GM12878 (cell line): ENCODE data around the gene TOR1B. TPM values are rescaled to one million over a fixed set of nuclear protein-coding genes. Genes with fewer than 3 reads are reported as not detected.

ENCODE experiments used
- ATAC-seq: fragments of 200-7000 bp; cut with Tn5 transposase; 3 replicates; pipeline ENCODE4 v1.9.1; 2020; ENCODE audit warnings: mild to moderate bottlenecking, moderate library complexity
- BruUV-seq: library from RNA; stranded (reverse); fragments of 400-500 nt; replicated peaks from 2 replicates; lab custom pipeline; 2021; lab: Mats Ljungman, UMichigan
- CTCF ChIA-PET: fragments of 300-600 bp; sonication (Branson Sonifier 250); formaldehyde crosslinking; extraction: SDS; loops from one replicate; lab custom pipeline; 2021; ENCODE audit warnings: inconsistent platforms; lab: Yijun Ruan, JAX
- POLR2A ChIA-PET: fragments of 350-600 bp; formaldehyde crosslinking; extraction: SDS; loops from one replicate; lab custom pipeline; 2021; ENCODE audit warnings: inconsistent platforms; lab: Charles Lee
- RAD21 ChIA-PET: fragments of 300-600 bp; sonication (Branson Sonifier 250); formaldehyde crosslinking; loops from one replicate; lab custom pipeline; 2023; ENCODE audit warnings: antibody characterized with exemption; ENCODE audit not compliant: unreplicated experiment; lab: Charles Lee
- SMC1A ChIA-PET: fragments of 300-600 bp; sonication (Branson Sonifier 250); formaldehyde crosslinking; loops from one replicate; lab custom pipeline; 2023; ENCODE audit not compliant: unreplicated experiment, uncharacterized antibody; lab: Charles Lee
- DNase-seq: peaks from one replicate; pipeline ENCODE4 v3.0.0-alpha.2; 2011; ENCODE audit warnings: low read depth, low spot score
- FAIRE-seq: peaks from 3 replicates; lab custom pipeline; 2011; peaks lifted over from hg19 to GRCh38; lab: Jason Lieb, UNC
- H2AFZ ChIP-seq: 2 replicates; pipeline ENCODE4 v1.6.0; 2011; ENCODE audit warnings: low read depth, low read length, control low read depth; ENCODE audit not compliant: control insufficient read depth
- H3K27ac ChIP-seq: 2 replicates; pipeline ENCODE4 v1.5.1; 2011; ENCODE audit warnings: control low read depth; ENCODE audit not compliant: control insufficient read depth, insufficient read depth
- H3K27me3 ChIP-seq, 2 experiments: replicated peaks in 1 of 2; 2 replicates each; pipeline versions ENCODE4 v1.6.0 to v1.6.1; 2011; ENCODE audit warnings: low read length in 1 of 2; ENCODE audit not compliant: control insufficient read depth in 2 of 2, insufficient read depth in 2 of 2
- H3K36me3 ChIP-seq, 2 experiments: 2 replicates each; pipeline ENCODE4 v1.5.1; 2011; ENCODE audit warnings: low read length in 1 of 2; ENCODE audit not compliant: control insufficient read depth in 2 of 2, insufficient read depth in 2 of 2
- H3K4me1 ChIP-seq: 2 replicates; pipeline ENCODE4 v1.6.1; 2011; ENCODE audit warnings: mild to moderate bottlenecking, low read length, moderate library complexity, mixed read lengths; ENCODE audit not compliant: control insufficient read depth, insufficient read depth
- H3K4me2 ChIP-seq: 2 replicates; pipeline ENCODE4 v1.6.0; 2011; ENCODE audit warnings: control low read depth; ENCODE audit not compliant: control insufficient read depth, insufficient read depth
- H3K4me3 ChIP-seq: fragments of 200-600 bp; sonication (generic); 2 replicates; pipeline ENCODE4 v1.5.1; 2016
- H3K79me2 ChIP-seq: 2 replicates; pipeline ENCODE4 v1.6.0; 2011; ENCODE audit warnings: low read length; ENCODE audit not compliant: control insufficient read depth, insufficient read depth
- H3K9ac ChIP-seq: 2 replicates; pipeline ENCODE4 v1.8.0; 2011; ENCODE audit warnings: low read length, control low read depth, mixed read lengths; ENCODE audit not compliant: control insufficient read depth, insufficient read depth
- H3K9me3 ChIP-seq: replicated peaks from 3 replicates; pipeline ENCODE4 v1.5.1; 2011; ENCODE audit warnings: mild to moderate bottlenecking, low read length; ENCODE audit not compliant: control insufficient read depth, insufficient read depth
- H4K20me1 ChIP-seq: 2 replicates; pipeline ENCODE4 v1.6.0; 2011; ENCODE audit not compliant: control insufficient read depth, insufficient read depth
- ATF2 ChIP-seq: IDR thresholded peaks from 2 replicates; pipeline ENCODE4 v1.6.1; 2012; ENCODE audit warnings: low read length, inconsistent platforms
- BCL11A ChIP-seq: IDR thresholded peaks from 2 replicates; pipeline ENCODE4 v1.6.1; 2011; ENCODE audit warnings: low read depth, low read length
- BHLHE40 ChIP-seq, 2 experiments: fragments of 450-650 bp in 1 of 2; IDR thresholded peaks; 2 replicates each; pipeline ENCODE4 v1.6.1; 2011 to 2017; ENCODE audit warnings: low read depth in 2 of 2, borderline replicate concordance in 1 of 2, improper control_type of control experiment in 1 of 2, low read length in 1 of 2, mild to moderate bottlenecking in 1 of 2
- BRCA1 ChIP-seq: IDR thresholded peaks from 2 replicates; pipeline ENCODE4 v1.6.1; 2011; ENCODE audit warnings: low read depth, low read length, improper control_type of control experiment
- CBX5 ChIP-seq: sonication (generic); IDR thresholded peaks from 2 replicates; pipeline ENCODE4 v1.6.1; 2016; ENCODE audit warnings: low read depth, moderate library complexity, mild to moderate bottlenecking, inconsistent platforms
- CREB1 ChIP-seq: IDR thresholded peaks from 2 replicates; pipeline ENCODE4 v1.6.1; 2012; ENCODE audit warnings: low read depth, mild to moderate bottlenecking, inconsistent platforms
- E2F8 ChIP-seq: fragments of 450-650 bp; IDR thresholded peaks from 2 replicates; pipeline ENCODE4 v1.6.1; 2018; ENCODE audit warnings: mild to moderate bottlenecking, low read depth, moderate library complexity; ENCODE audit not compliant: partially characterized antibody
- FOS ChIP-seq: IDR thresholded peaks from 3 replicates; pipeline ENCODE4 v1.6.1; 2011; ENCODE audit warnings: borderline replicate concordance; ENCODE audit not compliant: insufficient read length; ENCODE audit errors: extremely low read depth
- IKZF1 ChIP-seq: fragments of 450-650 bp; conservative IDR thresholded peaks from 2 replicates; pipeline ENCODE4 v1.6.1; 2017; ENCODE audit warnings: antibody characterized with exemption, mild to moderate bottlenecking
- JUNB ChIP-seq: IDR thresholded peaks from 2 replicates; pipeline ENCODE4 v1.6.1; 2016; ENCODE audit warnings: antibody characterized with exemption, mild to moderate bottlenecking
- JUND ChIP-seq: IDR thresholded peaks from 2 replicates; pipeline ENCODE4 v1.6.1; 2012; ENCODE audit warnings: low read depth, mild to moderate bottlenecking, low read length, improper control_type of control experiment, moderate library complexity
- NR2C2 ChIP-seq: IDR thresholded peaks from 2 replicates; pipeline ENCODE4 v1.6.1; 2011; ENCODE audit warnings: borderline replicate concordance, low read depth; ENCODE audit not compliant: control insufficient read depth, insufficient read length
- RELA ChIP-seq: fragments of 450-650 bp; IDR thresholded peaks from 2 replicates; pipeline ENCODE4 v1.8.0; 2014; ENCODE audit warnings: borderline replicate concordance; ENCODE audit not compliant: partially characterized antibody
- RUNX3 ChIP-seq: IDR thresholded peaks from 2 replicates; pipeline ENCODE4 v1.6.1; 2012; ENCODE audit warnings: low read length, inconsistent platforms
- STAT1 ChIP-seq: fragments of 450-650 bp; conservative IDR thresholded peaks from 2 replicates; pipeline ENCODE4 v1.6.1; 2014; ENCODE audit warnings: antibody characterized with exemption, mild to moderate bottlenecking
- TBL1XR1 ChIP-seq: IDR thresholded peaks from 2 replicates; pipeline ENCODE4 v1.6.1; 2012; ENCODE audit warnings: low read depth, low read length, improper control_type of control experiment
- USF2 ChIP-seq: IDR thresholded peaks from 2 replicates; pipeline ENCODE4 v1.6.1; 2011; ENCODE audit warnings: low read depth, low read length, improper control_type of control experiment, borderline replicate concordance
- WGBS: methylation state at CpG from one replicate; pipeline ENCODE4 v1.1.6; 2016; ENCODE audit warnings: low lambda C conversion rate; ENCODE audit not compliant: insufficient replicate concordance, insufficient coverage; ENCODE audit errors: missing lambda C conversion rate; 5-methylcytosine and 5-hydroxymethylcytosine counted together
- in situ Hi-C: fragments of 300-500 bp; cut with MboI; formaldehyde crosslinking; loops from 9 replicates; pipeline ENCODE4 v1.14.3; 2018; ENCODE audit warnings: mixed read lengths
- intact Hi-C: fragments of 100-400 bp; cut with micrococcal nuclease; formaldehyde crosslinking; loops from one replicate; pipeline ENCODE4 v1.14.2; 2022; ENCODE audit not compliant: unreplicated experiment
- polyA plus RNA-seq, 11 experiments: library from polyadenylated mRNA; depleted of rRNA in 4 of 11; unstranded in 6 of 11; stranded (reverse) in 5 of 11; fragments of >200 nt; fragmentation: Nextera tagmentation in 4 of 11; fragmentation: Illumina TruSeq in 1 of 11; extraction: Ambion mirVana in 4 of 11; extraction: Trizol in 1 of 11; gene quantifications; 1 replicate in 1 of 11; 2 replicates in 10 of 11; pipeline versions ENCODE4 v1.2.1 to v1.2.3, GENCODE V29; 2011 to 2016; ENCODE audit warnings: inconsistent platforms in 2 of 11, missing spikeins in 2 of 11, low read depth in 1 of 11
- total RNA-seq, 4 experiments: library from RNA; depleted of rRNA in 3 of 4; stranded (reverse); fragments of >200 nt in 3 of 4; fragmentation: Illumina TruSeq in 1 of 4; extraction: Trizol in 1 of 4; gene quantifications; 2 replicates each; pipeline versions ENCODE4 v1.2.1 to v1.2.3, GENCODE V29; 2013 to 2021

TOR1B gene
- total and polyA plus RNA-seq, 10 of the 15 experiments (the other 5 are each of a cell fraction or from before 2014, with no cell fraction given): 1.8 to 17.5 (median 9.9) TPM

- TF ChIP-seq BRCA1 (no peak), E2F8 (no peak), CREB1 (no peak), CBX5 (no peak), BHLHE40 (IDR thresholded peaks at IDR 0.05; ENCODE audit: borderline replicate concordance in 1 of 2, low read depth in 2 of 2, low read length in 1 of 2) (no peak), USF2 (no peak)
- TF ChIP-seq, all 136 proteins: peak for 0
These were observed 41.6 kb upstream of the TOR1B start (continued) for GRCh38 chr9:129761293-129761900.

- intact Hi-C loops: no loop called here
- H3K4me3 ChIP-seq: no peak overlapping the region
- no peak for ATAC-seq
- RAD21 ChIA-PET: no interaction called here
- 8% methylated on average over 6 of the region's 6 CpGs for WGBS
- DNase-seq: no peak
- SMC1A ChIA-PET: interaction anchor here (0.6 kb wide), 1 partner anchor 18 kb away, joined by 3 read pairs; no protein-coding TSS in a partner anchor
- H3K4me1 ChIP-seq: peaks cover 4% of the 10 kb centered on the region; the same call in 1 of the 2 replicates
- no peaks in the 10 kb centered on the region for H4K20me1 ChIP-seq
- no peak overlapping the region for H3K4me2 ChIP-seq
- H2AFZ ChIP-seq: no peak overlapping the region
- in situ Hi-C loops: no loop called here
- H3K36me3 ChIP-seq: no peaks in the 10 kb centered on the region
- no peak overlapping the region for H3K9ac ChIP-seq
- no TSS peak for BruUV-seq
- no peaks in the 10 kb centered on the region for H3K27me3 ChIP-seq
- no peaks in the 10 kb centered on the region for H3K9me3 ChIP-seq
- no peak for FAIRE-seq
- POLR2A ChIA-PET: interaction anchor here (0.6 kb wide), 1 partner anchor 274 kb away, joined by 3 read pairs; no protein-coding TSS in a partner anchor
- no peaks in the 10 kb centered on the region for H3K79me2 ChIP-seq
- no peak overlapping the region for H3K27ac ChIP-seq
- CTCF ChIA-PET: interaction anchor here (0.6 to 0.7 kb wide), 2 partner anchors 14 to 28 kb away, joined by 3 to 4 read pairs; no protein-coding TSS in a partner anchor
- no peak for TF ChIP-seq STAT1
- no peak for TF ChIP-seq FOS
- no peak for TF ChIP-seq JUNB
- TF ChIP-seq RELA: no peak
- no peak for TF ChIP-seq NR2C2
- no peak for TF ChIP-seq RUNX3
- no peak for TF ChIP-seq JUND
- TF ChIP-seq ATF2: no peak
- TF ChIP-seq IKZF1: no peak
- no peak for TF ChIP-seq TBL1XR1
- no peak for TF ChIP-seq BCL11A
These were observed 41.0 kb upstream of the TOR1B start for GRCh38 chr9:129761901-129762369.
